ENCODE measurements around the gene PDE6G. TPM values are rescaled to one million over a fixed set of nuclear protein-coding genes. Genes with fewer than 3 reads are reported as not detected.

Gene PDE6G
- total RNA-seq, 1 experiment from 2014 or later = 0.85 TPM

DNA sequence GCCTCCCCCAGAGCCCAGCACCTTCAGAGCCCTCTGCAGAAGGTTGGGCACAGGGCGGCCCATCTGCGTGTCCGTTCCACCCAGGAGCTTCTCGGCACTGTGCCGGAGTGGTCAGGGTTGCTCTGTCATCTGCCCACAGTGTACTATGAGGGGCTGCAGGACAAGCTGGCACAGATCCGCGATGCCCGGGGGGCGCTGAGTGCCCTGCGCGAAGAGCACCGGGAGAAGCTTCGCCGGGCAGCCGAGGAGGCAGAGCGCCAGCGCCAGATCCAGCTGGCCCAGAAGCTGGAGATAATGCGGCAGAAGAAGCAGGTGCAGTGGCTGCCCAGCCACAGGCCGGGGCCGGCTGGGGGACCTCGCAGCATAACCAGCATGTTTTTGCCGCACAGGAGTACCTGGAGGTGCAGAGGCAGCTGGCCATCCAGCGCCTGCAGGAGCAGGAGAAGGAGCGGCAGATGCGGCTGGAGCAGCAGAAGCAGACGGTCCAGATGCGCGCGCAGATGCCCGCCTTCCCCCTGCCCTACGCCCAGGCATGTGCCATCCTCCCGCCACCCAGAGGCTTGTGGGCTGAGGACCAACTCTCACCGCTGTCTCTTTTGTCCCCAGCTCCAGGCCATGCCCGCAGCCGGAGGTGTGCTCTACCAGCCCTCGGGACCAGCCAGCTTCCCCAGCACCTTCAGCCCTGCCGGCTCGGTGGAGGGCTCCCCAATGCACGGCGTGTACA, 40.0 kb upstream of the PDE6G start:
- DNase-seq (ENCODE audit: low read depth, low spot score) = no peak
- TF ChIP-seq, protein P1, sequence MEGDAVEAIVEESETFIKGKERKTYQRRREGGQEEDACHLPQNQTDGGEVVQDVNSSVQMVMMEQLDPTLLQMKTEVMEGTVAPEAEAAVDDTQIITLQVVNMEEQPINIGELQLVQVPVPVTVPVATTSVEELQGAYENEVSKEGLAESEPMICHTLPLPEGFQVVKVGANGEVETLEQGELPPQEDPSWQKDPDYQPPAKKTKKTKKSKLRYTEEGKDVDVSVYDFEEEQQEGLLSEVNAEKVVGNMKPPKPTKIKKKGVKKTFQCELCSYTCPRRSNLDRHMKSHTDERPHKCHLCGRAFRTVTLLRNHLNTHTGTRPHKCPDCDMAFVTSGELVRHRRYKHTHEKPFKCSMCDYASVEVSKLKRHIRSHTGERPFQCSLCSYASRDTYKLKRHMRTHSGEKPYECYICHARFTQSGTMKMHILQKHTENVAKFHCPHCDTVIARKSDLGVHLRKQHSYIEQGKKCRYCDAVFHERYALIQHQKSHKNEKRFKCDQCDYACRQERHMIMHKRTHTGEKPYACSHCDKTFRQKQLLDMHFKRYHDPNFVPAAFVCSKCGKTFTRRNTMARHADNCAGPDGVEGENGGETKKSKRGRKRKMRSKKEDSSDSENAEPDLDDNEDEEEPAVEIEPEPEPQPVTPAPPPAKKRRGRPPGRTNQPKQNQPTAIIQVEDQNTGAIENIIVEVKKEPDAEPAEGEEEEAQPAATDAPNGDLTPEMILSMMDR (IDR thresholded peaks at IDR 0.05) = no peak
- TF ChIP-seq TCF7L2 (IDR thresholded peaks at IDR 0.05; ENCODE audit: low read depth, low read length) (no peak), POLR2AphosphoS5 (IDR thresholded peaks at IDR 0.05; ENCODE audit: low read depth, low read length) (no peak), SIN3A (IDR thresholded peaks at IDR 0.05; ENCODE audit: borderline replicate concordance, insufficient read depth, low read depth, low read length) (no peak)
- TF ChIP-seq, protein P2, sequence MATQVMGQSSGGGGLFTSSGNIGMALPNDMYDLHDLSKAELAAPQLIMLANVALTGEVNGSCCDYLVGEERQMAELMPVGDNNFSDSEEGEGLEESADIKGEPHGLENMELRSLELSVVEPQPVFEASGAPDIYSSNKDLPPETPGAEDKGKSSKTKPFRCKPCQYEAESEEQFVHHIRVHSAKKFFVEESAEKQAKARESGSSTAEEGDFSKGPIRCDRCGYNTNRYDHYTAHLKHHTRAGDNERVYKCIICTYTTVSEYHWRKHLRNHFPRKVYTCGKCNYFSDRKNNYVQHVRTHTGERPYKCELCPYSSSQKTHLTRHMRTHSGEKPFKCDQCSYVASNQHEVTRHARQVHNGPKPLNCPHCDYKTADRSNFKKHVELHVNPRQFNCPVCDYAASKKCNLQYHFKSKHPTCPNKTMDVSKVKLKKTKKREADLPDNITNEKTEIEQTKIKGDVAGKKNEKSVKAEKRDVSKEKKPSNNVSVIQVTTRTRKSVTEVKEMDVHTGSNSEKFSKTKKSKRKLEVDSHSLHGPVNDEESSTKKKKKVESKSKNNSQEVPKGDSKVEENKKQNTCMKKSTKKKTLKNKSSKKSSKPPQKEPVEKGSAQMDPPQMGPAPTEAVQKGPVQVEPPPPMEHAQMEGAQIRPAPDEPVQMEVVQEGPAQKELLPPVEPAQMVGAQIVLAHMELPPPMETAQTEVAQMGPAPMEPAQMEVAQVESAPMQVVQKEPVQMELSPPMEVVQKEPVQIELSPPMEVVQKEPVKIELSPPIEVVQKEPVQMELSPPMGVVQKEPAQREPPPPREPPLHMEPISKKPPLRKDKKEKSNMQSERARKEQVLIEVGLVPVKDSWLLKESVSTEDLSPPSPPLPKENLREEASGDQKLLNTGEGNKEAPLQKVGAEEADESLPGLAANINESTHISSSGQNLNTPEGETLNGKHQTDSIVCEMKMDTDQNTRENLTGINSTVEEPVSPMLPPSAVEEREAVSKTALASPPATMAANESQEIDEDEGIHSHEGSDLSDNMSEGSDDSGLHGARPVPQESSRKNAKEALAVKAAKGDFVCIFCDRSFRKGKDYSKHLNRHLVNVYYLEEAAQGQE (IDR thresholded peaks at IDR 0.05; ENCODE audit: insufficient read depth in 1 of 2, low read depth in 2 of 2, low read length in 1 of 2) = no peak
- ATAC-seq = no peak
- intact Hi-C loops (cut with micrococcal nuclease; ENCODE audit: unreplicated experiment) = no loop called here
- Histone ChIP-seq H3K27me3 (ENCODE audit: control insufficient read depth, insufficient read depth, low read length) (no peaks in the 10 kb centered on the region), H3K4me3 (ENCODE audit: low read depth in 2 of 2, low read length in 2 of 2) (no peak overlapping the region), H3K4me1 (ENCODE audit: control insufficient read depth, insufficient read depth, low read length) (peaks cover 8% of the 10 kb centered on the region), H3K27ac (ENCODE audit: low read length) (no peak overlapping the region), H3K9me3 (ENCODE audit: control insufficient read depth, insufficient read depth, low read depth, low read length) (no peaks in the 10 kb centered on the region), H3K36me3 (ENCODE audit: control insufficient read depth, insufficient read depth, low read length) (peaks cover 15% of the 10 kb centered on the region)
- ChIA-PET POLR2A (interaction anchor here (0.6 to 1.3 kb wide), 2 partner anchors 13 to 21 kb away, joined by 3 to 6 read pairs; partner anchors contain the start of gene ARL16), CTCF (no interaction called here)
- in situ Hi-C loops (cut with HindIII; ENCODE audit: low pct_unique_long_range_greater_than_20kb, low sequenced_read_pairs) = no loop called here
- no TSS peak for BruUV-seq (replicated peaks)

DNA sequence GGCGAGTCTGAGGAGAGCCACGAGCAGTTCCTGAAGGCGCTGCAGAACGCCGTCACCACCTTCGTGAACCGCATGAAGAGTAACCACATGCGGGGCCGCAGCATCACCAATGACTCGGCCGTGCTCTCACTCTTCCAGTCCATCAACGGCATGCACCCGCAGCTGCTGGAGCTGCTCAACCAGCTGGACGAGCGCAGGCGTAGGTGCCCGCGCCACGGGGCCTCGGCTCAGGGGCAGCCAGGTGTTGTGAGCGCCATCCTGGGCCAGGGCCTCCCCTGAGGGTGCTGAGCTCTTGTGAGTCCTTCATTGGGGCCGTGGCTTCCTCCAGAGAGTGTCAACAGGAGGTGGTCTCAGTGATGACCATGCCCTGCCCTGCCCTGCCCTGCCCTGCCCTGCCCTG, 39.5 kb upstream of the PDE6G start:
- H3K36me3 ChIP-seq (ENCODE audit: control insufficient read depth, insufficient read depth, low read length) = peaks cover 15% of the 10 kb centered on the region
- intact Hi-C loops (cut with micrococcal nuclease; ENCODE audit: unreplicated experiment) (no loop called here), in situ Hi-C loops (cut with HindIII; ENCODE audit: low pct_unique_long_range_greater_than_20kb, low sequenced_read_pairs) (no loop called here)
- CTCF ChIA-PET = no interaction called here
- no peaks in the 10 kb centered on the region for H3K9me3 ChIP-seq (ENCODE audit: control insufficient read depth, insufficient read depth, low read depth, low read length)
- ATAC-seq (no peak), DNase-seq (ENCODE audit: low read depth, low spot score) (no peak)
- BruUV-seq (replicated peaks) = no TSS peak
- no peak overlapping the region for H3K4me3 ChIP-seq (ENCODE audit: low read depth in 2 of 2, low read length in 2 of 2)
- POLR2A ChIA-PET = interaction anchor here (0.6 to 1.3 kb wide), 2 partner anchors 12 to 20 kb away, joined by 3 to 6 read pairs; partner anchors contain the start of gene ARL16
- H3K27me3 ChIP-seq (ENCODE audit: control insufficient read depth, insufficient read depth, low read length) = no peaks in the 10 kb centered on the region
- H3K4me1 ChIP-seq (ENCODE audit: control insufficient read depth, insufficient read depth, low read length) = peaks cover 2% of the 10 kb centered on the region
- TF ChIP-seq, protein P1 (IDR thresholded peaks at IDR 0.05) = no peak
- TF ChIP-seq TCF7L2 (IDR thresholded peaks at IDR 0.05; ENCODE audit: low read depth, low read length) = no peak
- TF ChIP-seq, protein P2 (IDR thresholded peaks at IDR 0.05; ENCODE audit: insufficient read depth in 1 of 2, low read depth in 2 of 2, low read length in 1 of 2) = no peak
- TF ChIP-seq SIN3A (IDR thresholded peaks at IDR 0.05; ENCODE audit: borderline replicate concordance, insufficient read depth, low read depth, low read length) = no peak
- no peak for TF ChIP-seq POLR2AphosphoS5 (IDR thresholded peaks at IDR 0.05; ENCODE audit: low read depth, low read length)
- no peak overlapping the region for H3K27ac ChIP-seq (ENCODE audit: low read length)
